Upper lobe of left lung (tissue), 4 donors: ENCODE results near the gene GABRR3.

Experiments used
- CTCF ChIP-seq, 6 experiments: fragments of 450-650 bp in 4 of 6; fragments of 200-600 bp in 2 of 6; sonication (generic) in 2 of 6; IDR thresholded peaks; one replicate each; pipeline ENCODE4 v1.5.1; 2016 to 2019; ENCODE audit warnings: antibody characterized with exemption in 6 of 6
- EP300 ChIP-seq, 4 donors: sonication (generic); formaldehyde crosslinking; IDR thresholded peaks; one replicate each; pipeline ENCODE4 v1.5.1; 2017; ENCODE audit warnings: antibody characterized with exemption in 4 of 4, control low read depth in 2 of 4
- POLR2A ChIP-seq, 4 donors: fragments of 450-650 bp; IDR thresholded peaks; one replicate each; pipeline ENCODE4 v1.5.1; 2016 to 2017; ENCODE audit warnings: antibody characterized with exemption in 4 of 4, mild to moderate bottlenecking in 2 of 4

GRCh38 chr3:98022978-98023820 is 11.9 kb downstream of the GABRR3 start:
- peak; percentile 82 to 95 (median 85) for TF ChIP-seq CTCF (IDR thresholded peaks at IDR 0.05)
- TF ChIP-seq EP300 (IDR thresholded peaks at IDR 0.05) = no peak
- TF ChIP-seq POLR2A (IDR thresholded peaks at IDR 0.05) = no peak
